ENCODE results near the gene GLRX.

DNA sequence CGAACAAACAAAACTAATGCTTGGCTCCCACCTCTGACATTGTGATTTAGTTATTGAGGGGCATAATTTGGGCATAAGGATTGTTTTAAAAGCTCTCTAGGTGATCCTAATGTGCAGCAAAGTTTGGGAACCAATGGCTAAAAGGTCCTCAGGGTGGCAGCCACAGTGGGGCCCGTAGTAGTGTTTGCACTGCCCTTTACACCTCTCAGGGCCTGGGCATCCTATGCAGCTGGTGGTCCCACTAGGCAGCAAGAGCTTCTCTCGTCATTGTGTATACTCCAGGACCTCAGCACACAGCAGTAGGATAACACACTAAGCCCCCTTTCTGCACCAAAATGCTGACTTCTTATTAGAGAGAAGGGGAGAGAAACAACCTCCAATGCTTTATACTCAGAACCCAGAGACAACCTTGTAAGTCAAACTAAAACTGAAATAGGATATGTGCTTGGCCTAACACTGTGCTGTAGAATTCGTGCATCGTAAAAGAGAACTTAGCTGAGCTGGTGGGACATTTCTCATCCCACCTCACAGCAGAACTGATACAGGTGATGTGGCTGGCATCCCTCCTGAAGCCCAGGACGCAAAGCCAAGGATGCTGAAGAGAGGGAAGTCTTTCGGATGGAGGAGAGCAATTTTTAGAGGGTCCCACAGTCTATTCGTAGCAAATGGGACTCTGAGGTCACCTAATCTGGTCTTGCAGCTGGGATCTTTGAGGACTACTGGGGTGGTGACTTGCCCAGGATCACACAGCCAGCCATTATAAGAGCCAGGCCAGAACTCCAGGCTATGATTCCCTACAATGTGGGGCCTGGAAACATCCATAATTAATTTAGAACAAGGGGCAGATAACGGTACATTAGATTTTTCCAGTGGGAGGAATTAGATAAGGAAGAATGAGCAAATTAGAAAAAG lies 1.2 kb downstream of the GLRX start:
- TF ChIP-seq, protein P1, sequence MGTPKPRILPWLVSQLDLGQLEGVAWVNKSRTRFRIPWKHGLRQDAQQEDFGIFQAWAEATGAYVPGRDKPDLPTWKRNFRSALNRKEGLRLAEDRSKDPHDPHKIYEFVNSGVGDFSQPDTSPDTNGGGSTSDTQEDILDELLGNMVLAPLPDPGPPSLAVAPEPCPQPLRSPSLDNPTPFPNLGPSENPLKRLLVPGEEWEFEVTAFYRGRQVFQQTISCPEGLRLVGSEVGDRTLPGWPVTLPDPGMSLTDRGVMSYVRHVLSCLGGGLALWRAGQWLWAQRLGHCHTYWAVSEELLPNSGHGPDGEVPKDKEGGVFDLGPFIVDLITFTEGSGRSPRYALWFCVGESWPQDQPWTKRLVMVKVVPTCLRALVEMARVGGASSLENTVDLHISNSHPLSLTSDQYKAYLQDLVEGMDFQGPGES (IDR thresholded peaks at IDR 0.05; ENCODE audit: low read depth, low read length) = no peak
- TF ChIP-seq, protein P2, sequence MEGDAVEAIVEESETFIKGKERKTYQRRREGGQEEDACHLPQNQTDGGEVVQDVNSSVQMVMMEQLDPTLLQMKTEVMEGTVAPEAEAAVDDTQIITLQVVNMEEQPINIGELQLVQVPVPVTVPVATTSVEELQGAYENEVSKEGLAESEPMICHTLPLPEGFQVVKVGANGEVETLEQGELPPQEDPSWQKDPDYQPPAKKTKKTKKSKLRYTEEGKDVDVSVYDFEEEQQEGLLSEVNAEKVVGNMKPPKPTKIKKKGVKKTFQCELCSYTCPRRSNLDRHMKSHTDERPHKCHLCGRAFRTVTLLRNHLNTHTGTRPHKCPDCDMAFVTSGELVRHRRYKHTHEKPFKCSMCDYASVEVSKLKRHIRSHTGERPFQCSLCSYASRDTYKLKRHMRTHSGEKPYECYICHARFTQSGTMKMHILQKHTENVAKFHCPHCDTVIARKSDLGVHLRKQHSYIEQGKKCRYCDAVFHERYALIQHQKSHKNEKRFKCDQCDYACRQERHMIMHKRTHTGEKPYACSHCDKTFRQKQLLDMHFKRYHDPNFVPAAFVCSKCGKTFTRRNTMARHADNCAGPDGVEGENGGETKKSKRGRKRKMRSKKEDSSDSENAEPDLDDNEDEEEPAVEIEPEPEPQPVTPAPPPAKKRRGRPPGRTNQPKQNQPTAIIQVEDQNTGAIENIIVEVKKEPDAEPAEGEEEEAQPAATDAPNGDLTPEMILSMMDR (IDR thresholded peaks at IDR 0.05) = no peak
- TF ChIP-seq POLR2AphosphoS5 (IDR thresholded peaks at IDR 0.05; ENCODE audit: low read depth, low read length) = no peak
- TF ChIP-seq RAD21 (IDR thresholded peaks at IDR 0.05; ENCODE audit: low read length) = no peak
- no peak for TF ChIP-seq EZH2phosphoT487 (IDR thresholded peaks at IDR 0.05; ENCODE audit: borderline replicate concordance, low read depth)
- peak; percentile 35 for TF ChIP-seq CHD2 (IDR thresholded peaks at IDR 0.05; ENCODE audit: low read length, partially characterized antibody)
- TF ChIP-seq, protein P3, sequence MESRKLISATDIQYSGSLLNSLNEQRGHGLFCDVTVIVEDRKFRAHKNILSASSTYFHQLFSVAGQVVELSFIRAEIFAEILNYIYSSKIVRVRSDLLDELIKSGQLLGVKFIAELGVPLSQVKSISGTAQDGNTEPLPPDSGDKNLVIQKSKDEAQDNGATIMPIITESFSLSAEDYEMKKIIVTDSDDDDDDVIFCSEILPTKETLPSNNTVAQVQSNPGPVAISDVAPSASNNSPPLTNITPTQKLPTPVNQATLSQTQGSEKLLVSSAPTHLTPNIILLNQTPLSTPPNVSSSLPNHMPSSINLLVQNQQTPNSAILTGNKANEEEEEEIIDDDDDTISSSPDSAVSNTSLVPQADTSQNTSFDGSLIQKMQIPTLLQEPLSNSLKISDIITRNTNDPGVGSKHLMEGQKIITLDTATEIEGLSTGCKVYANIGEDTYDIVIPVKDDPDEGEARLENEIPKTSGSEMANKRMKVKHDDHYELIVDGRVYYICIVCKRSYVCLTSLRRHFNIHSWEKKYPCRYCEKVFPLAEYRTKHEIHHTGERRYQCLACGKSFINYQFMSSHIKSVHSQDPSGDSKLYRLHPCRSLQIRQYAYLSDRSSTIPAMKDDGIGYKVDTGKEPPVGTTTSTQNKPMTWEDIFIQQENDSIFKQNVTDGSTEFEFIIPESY (IDR thresholded peaks at IDR 0.05; ENCODE audit: borderline replicate concordance, low read depth) = no peak
- TF ChIP-seq, protein P4, sequence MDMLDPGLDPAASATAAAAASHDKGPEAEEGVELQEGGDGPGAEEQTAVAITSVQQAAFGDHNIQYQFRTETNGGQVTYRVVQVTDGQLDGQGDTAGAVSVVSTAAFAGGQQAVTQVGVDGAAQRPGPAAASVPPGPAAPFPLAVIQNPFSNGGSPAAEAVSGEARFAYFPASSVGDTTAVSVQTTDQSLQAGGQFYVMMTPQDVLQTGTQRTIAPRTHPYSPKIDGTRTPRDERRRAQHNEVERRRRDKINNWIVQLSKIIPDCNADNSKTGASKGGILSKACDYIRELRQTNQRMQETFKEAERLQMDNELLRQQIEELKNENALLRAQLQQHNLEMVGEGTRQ (IDR thresholded peaks at IDR 0.05; ENCODE audit: borderline replicate concordance, low read depth, low read length) = no peak

Measured in SK-N-SH (cell line).